ACHN (cell line): Measurements from ENCODE around the gene HSD17B4.
"Not testable (repeated sequence)": the region's sequence is repeated elsewhere in the genome, so short reads cannot be mapped to it uniquely, and the experiment has no call there.

Source experiments
- DNase-seq: peaks from one replicate; pipeline ENCODE4 v3.0.0-alpha.2; 2015
- in situ Hi-C: cut with HindIII; loops from 2 replicates; pipeline ENCODE4 v1.10.0; 2017; ENCODE audit warnings: low sequenced_read_pairs, low pct_ligation_motif_present, low pct_unique_long_range_greater_than_20kb

HSD17B4 gene

DNA sequence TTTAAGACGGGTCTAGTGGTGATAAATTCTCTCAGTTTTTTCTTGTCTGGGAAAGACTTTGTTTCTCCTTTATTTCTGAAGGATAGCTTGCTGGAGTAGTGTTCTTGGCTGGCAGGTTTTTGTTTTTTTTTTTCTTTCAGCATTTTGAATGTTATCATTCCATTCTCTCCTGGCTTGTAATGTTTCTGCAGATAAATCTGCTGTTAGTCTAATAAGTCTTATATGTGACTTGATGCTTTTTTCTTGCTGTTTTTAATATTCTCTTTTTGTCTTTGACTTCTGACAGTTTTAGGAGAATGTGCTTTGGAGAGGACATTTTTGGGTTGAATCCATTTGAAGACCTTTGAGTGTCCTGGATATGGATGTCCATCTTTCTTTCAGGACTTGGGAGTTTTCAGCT lies 16.0 kb downstream of the HSD17B4 start:
- no peak for DNase-seq
- in situ Hi-C loops = no loop called here

DNA sequence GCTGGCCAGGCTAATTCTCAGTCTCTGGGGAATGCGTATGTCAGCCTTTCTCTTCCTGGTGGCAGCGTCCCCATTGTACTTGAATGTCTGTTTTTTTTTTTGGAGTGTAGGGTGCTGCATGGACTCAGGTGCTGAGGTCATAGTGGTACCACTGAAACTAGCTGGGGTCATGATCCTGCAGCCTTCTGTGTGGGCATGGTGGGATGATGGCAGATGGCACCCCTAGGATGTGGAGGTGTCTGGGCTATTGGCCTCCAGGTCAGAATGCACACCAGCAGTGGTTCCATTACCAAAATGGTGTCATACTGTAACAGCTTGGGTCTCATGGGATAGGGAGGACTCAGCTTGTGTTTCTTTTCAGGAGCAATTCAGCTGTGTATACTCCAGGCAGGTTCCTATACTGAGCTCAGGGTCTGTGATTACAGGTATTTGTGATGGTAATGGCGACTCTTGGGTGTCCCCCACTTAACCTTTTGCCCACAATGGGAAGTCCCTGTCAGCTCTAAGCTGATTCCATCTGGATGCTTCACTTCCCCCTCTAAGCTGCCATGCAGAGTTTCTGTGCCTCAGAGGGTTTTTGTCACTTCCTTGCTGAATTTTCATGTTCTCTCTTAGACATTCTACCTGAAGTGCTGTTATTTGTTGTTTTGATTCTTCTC lies 17.9 kb downstream of the HSD17B4 start:
- DNase-seq = no peak
- in situ Hi-C loops = no loop called here

DNA sequence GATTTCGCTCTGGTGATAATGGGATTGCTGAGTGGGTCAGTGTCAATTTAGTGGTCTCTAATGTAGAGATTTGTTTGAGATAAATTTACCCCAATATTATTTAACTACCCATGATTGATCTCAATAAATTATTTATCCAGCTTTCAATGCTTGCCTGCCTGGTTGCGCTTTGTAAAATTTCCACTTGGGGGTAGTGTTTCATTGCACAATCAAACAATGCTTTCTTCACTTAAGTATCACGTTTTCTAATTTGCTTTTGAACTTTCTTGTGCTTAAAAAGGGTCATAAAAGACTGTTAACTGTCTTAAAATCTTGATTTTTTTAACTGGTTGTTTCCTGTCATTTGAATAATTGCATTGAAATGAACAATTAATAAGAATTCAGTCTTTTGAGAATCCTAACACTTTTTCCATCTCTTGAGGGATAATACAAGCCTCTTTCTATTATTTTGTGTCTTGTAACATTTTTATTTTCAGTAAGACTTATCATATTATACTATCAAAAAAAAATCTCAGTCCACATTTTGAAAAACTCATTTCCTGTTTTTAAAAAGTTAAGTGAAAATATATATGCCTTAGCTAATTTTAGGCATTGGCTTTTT lies 18.7 kb downstream of the HSD17B4 start:
- peak; percentile 43 for DNase-seq
- in situ Hi-C loops = no loop called here

DNA sequence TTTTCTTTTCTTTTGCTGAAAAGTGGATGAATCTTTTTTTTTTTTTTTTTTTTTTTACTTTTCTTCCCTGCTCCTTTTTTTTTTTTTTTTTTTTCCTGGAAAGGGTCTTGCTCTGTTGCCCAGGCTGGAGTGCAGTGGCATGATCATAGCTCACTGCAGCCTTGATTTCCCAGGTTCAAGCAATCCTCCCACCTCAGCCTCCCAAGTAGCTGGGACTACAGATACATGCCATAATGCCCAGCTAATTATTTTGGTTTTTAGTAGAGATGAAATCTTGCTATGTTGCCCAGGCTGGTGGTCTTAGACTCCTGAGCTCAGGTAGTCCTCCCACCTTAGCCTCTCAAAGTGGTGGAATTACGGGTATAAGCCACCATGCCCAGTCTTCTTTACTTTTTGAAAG lies 20.9 kb downstream of the HSD17B4 start:
- in situ Hi-C loops = no loop called here
- no peak for DNase-seq

GRCh38 chr5:119476341-119476740 lies 24.0 kb downstream of the HSD17B4 start:
- no peak for DNase-seq

DNA sequence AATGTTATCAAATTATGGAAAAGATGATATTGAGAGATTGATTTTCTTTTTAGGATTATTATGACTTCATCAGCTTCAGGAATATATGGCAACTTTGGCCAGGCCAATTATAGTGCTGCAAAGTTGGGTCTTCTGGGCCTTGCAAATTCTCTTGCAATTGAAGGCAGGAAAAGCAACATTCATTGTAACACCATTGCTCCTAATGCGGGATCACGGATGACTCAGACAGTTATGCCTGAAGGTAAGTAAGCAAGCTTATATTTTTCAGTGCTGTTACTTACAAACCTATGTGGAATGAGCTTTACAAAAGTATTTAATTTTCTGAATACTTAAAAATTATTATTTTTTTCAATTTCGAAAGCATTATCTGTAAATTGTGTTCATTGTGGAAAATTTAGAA lies 26.5 kb downstream of the HSD17B4 start:
- in situ Hi-C loops = no loop called here
- DNase-seq = no peak

More at GRCh38 chr5:119476341-119476740, 24.0 kb downstream of the HSD17B4 start:
- in situ Hi-C loops = no loop called here

DNA sequence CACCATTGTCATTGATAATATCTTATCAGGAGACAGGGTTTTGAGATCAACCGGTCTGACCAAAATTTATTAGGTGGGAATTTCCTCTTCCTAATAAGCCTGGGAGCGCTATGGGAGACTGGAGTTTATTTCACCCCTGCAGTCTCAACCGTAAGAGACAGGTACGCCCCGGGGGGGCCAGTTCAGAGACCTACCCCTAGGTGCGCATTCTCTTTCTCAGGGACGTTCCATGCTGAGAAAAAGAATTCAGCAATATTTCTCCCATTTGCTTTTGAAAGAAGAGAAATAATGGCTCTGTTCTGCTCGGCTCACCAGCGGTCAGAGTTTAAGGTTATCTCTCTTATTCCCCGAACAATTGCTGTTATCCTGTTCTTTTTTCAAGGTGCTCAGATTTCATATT lies 28.3 kb downstream of the HSD17B4 start:
- in situ Hi-C loops, DNase-seq: not testable (repeated sequence)

- in situ Hi-C loops = no loop called here
- DNase-seq = no peak
Observed at GRCh38 chr5:119483155-119483554, 30.9 kb downstream of the HSD17B4 start.

DNA sequence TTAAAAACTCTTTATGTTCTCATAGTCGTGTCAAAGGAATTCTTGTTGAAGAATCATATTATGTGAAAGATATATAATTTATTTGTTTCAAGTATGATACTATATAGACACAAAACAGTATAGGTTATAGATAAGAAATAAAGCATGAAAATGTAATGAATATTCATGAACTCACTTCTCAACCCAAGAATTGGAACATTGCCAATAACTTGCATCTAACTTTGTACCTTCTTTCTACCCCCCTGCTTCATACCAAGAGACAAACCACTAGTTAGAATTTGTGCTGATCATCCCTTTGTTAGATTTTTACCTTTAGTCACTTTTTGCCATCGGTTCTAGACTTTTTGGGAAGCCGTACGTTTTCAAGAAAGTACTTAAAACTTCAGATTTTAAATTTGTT lies 32.6 kb downstream of the HSD17B4 start:
- DNase-seq = no peak
- in situ Hi-C loops = no loop called here

GRCh38 chr5:119501671-119502179 lies 49.4 kb downstream of the HSD17B4 start:
- no peak for DNase-seq
- in situ Hi-C loops = no loop called here

DNA sequence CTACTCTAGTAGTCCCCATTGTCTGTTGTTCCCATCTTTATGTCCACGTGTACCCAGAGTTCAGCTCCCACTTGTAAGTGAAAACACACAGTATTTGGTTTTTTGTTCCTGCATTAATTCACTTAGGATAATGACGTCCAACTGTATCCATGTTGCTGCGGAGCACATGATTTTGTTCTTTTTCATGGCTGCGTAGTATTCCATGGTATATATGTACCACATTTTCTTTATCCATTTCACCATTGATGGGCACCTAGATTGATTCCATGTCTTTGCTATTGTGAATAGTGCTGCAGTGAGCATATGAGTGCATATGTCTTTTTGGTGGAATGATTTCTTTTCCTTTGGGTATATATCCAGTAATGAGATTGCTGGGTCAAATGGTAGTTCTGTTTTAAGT lies 51.6 kb downstream of the HSD17B4 start:
- in situ Hi-C loops, DNase-seq: not testable (repeated sequence)

DNA sequence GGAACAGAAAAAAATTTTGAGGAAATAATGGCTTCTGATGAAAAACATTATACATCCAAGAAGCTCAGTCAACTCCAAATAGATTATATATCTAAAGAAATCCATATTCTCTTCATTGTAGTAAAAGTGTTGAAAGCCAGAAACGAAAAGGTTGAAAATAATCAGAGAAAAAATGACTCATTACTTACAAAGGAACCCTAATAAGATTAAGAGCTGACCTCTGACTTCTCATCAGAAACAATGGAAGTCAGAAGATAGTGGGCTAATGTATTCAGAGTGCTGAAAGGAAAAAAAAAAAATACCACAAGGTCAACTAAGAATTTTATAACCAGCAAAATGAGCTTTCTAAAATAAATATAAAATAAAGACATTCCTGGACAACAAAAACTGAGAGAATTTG lies 60.0 kb downstream of the HSD17B4 start:
- in situ Hi-C loops = no loop called here
- no peak for DNase-seq

DNA sequence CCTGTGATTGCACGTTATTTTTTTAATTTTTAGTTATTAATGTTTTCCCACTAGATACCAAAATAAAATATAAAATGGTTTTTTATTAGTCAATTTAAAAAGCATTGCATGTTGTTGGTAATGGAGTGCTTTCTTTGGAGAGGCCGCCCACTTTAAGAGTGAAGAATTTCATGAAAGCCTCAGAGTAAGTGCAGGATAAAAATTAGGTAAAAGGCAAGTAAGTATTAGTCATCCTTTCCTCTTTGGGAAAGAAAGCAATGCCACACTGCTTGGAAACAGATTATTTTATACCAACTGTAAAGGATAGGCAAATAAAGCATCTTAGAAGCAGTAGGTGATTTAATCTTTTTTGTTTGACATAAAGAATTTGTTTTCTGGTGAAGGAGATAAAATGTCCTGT lies 62.9 kb downstream of the HSD17B4 start:
- no peak for DNase-seq
- in situ Hi-C loops = no loop called here

GRCh38 chr5:119517115-119517514 lies 64.8 kb downstream of the HSD17B4 start:
- in situ Hi-C loops, DNase-seq: not testable (repeated sequence)

DNA sequence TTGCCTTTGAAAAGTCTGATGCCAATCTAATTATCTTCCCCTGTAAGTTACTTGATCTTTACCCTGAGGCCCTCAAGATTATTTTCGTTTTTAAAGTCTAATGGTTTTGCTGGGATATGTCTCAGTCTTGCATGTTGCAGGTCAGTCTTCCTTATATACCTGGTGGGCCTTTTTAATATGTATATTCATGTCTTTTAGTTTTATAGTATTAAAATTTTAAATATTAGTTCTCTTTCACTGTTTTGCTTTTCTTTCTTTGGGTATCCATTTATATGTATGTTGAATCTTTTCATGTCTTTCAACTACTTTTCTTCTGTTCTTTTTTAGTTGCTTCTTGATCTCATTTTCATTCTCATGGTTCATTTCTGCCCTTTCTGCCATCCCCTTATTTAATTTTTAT lies 68.9 kb downstream of the HSD17B4 start:
- in situ Hi-C loops = no loop called here
- DNase-seq = no peak

- DNase-seq = no peak
- in situ Hi-C loops = no loop called here
Observed at GRCh38 chr5:119522841-119523240, 70.5 kb downstream of the HSD17B4 start.

DNA sequence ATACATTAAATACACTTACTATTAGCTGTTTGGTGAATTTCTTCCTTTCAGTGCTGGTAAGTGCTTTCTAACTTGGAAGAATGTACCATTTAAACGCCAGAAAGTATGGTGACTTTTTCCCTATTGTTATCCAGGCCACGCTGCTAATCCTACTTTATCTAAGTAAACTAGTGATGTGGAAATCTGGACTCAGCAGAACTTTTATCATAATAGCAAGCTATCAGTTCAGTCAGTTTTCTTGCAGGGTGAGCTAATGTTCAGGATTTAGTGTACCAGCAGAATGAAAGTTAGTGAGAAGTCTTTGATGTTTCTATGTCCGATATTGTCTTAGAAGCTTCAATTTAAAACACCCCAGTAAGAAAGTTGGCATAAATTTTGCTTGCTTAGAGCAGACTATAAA lies 72.2 kb downstream of the HSD17B4 start:
- no peak for DNase-seq
- in situ Hi-C loops = no loop called here

GRCh38 chr5:119527351-119527750 lies 75.1 kb downstream of the HSD17B4 start:
- in situ Hi-C loops = no loop called here
- no peak for DNase-seq

- no peak for DNase-seq
- in situ Hi-C loops = no loop called here
Observed at GRCh38 chr5:119529811-119530210, 77.5 kb downstream of the HSD17B4 start.

GRCh38 chr5:119532637-119533036 lies 80.3 kb downstream of the HSD17B4 start:
- no peak for DNase-seq
- in situ Hi-C loops = no loop called here
